HCT116 (cell line): ENCODE measurements around the gene TCF7L2. TPM values are rescaled to one million over a fixed set of nuclear protein-coding genes. Genes with fewer than 3 reads are reported as not detected.

Experiments used
- ATAC-seq: fragments of 200-7000 bp; cut with Tn5 transposase; 2 replicates; pipeline ENCODE4 v1.9.1; 2020; ENCODE audit warnings: mild to moderate bottlenecking, moderate library complexity
- BruUV-seq: library from RNA; stranded (reverse); fragments of 400-500 nt; replicated peaks from 2 replicates; lab custom pipeline; 2021; lab: Mats Ljungman, UMichigan
- CTCF ChIA-PET: fragments of 300-600 bp; sonication (Branson Sonifier 250); formaldehyde crosslinking; loops from one replicate; lab custom pipeline; 2021; ENCODE audit warnings: antibody characterized with exemption; lab: Charles Lee
- POLR2A ChIA-PET: fragments of 300-600, 350-600 bp; sonication (Branson Sonifier 250); formaldehyde crosslinking; loops from one replicate; lab custom pipeline; 2021; ENCODE audit warnings: antibody characterized with exemption; lab: Charles Lee
- RAD21 ChIA-PET, 2 experiments: fragments of 300-600 bp; sonication (Branson Sonifier 250); formaldehyde crosslinking; loops; one replicate each; lab custom pipeline; 2023; ENCODE audit warnings: low total read pairs in 2 of 2; ENCODE audit not compliant: uncharacterized antibody in 2 of 2, unreplicated experiment in 2 of 2, low non-redundant PET in 1 of 2; lab: Charles Lee
- DNase-seq: peaks from one replicate; pipeline ENCODE4 v3.0.0-alpha.2; 2010; ENCODE audit warnings: low read depth, low spot score
- H2AFZ ChIP-seq: fragments of 200-600 bp; shearing (Covaris generic), sonication (generic); 2 replicates; pipeline ENCODE4 v1.6.1; 2017; ENCODE audit warnings: low read depth, mixed run types, mixed read lengths, antibody characterized with exemption, low read length; ENCODE audit not compliant: poor library complexity, severe bottlenecking
- H3K27ac ChIP-seq: 2 replicates; pipeline ENCODE4 v1.5.1; 2012; ENCODE audit warnings: low read depth, low read length
- H3K27me3 ChIP-seq: fragments of 200-600 bp; sonication (generic); 2 replicates; pipeline ENCODE4 v1.6.1; 2016; ENCODE audit warnings: mixed run types, low read length, mixed read lengths; ENCODE audit not compliant: insufficient read depth
- H3K36me3 ChIP-seq, 2 experiments: fragments of 200-500 bp in 1 of 2; fragments of 200-600 bp in 1 of 2; sonication (Bioruptor generic) in 1 of 2; sonication (generic) in 1 of 2; 2 replicates each; pipeline versions ENCODE4 v1.5.1 to v1.6.1; 2014 to 2016; ENCODE audit warnings: low read length in 2 of 2, inconsistent platforms in 1 of 2, mixed read lengths in 1 of 2, mixed run types in 1 of 2; ENCODE audit not compliant: insufficient read depth in 2 of 2, control insufficient read depth in 1 of 2
- H3K4me1 ChIP-seq, 2 experiments: fragments of 200-600 bp in 1 of 2; sonication (generic) in 1 of 2; 2 replicates each; pipeline versions ENCODE4 v1.5.1 to v1.6.1; 2012 to 2017; ENCODE audit warnings: low read length in 2 of 2, inconsistent platforms in 1 of 2, mild to moderate bottlenecking in 1 of 2, mixed read lengths in 1 of 2, mixed run types in 1 of 2, moderate library complexity in 1 of 2; ENCODE audit not compliant: insufficient read depth in 2 of 2, control insufficient read depth in 1 of 2
- H3K4me2 ChIP-seq: fragments of 200-600 bp; sonication (generic); 2 replicates; pipeline ENCODE4 v1.6.1; 2017; ENCODE audit warnings: mixed run types, low read length, mixed read lengths
- H3K4me3 ChIP-seq, 2 experiments: fragments of 200-600 bp in 1 of 2; sonication (generic) in 1 of 2; replicated peaks in 1 of 2; 2 replicates each; pipeline ENCODE4 v1.5.1; 2011 to 2016; ENCODE audit warnings: low read length in 2 of 2, control low read depth in 1 of 2, low read depth in 1 of 2, mild to moderate bottlenecking in 1 of 2, mixed read lengths in 1 of 2, mixed run types in 1 of 2
- H3K79me2 ChIP-seq: fragments of 200-600 bp; sonication (generic); 2 replicates; pipeline ENCODE4 v1.6.1; 2017; ENCODE audit warnings: mild to moderate bottlenecking, mixed run types, low read length, moderate library complexity, mixed read lengths; ENCODE audit not compliant: insufficient read depth
- H3K9ac ChIP-seq: fragments of 200-600 bp; sonication (generic); 2 replicates; pipeline ENCODE4 v1.6.1; 2016; ENCODE audit warnings: low read length, mixed read lengths
- H3K9me2 ChIP-seq: fragments of 200-600 bp; sonication (generic), shearing (Covaris generic); 2 replicates; pipeline ENCODE4 v1.6.1; 2017; ENCODE audit warnings: mixed run types, mild to moderate bottlenecking, moderate library complexity; ENCODE audit not compliant: insufficient read depth
- H3K9me3 ChIP-seq, 2 experiments: fragments of 200-500 bp in 1 of 2; fragments of 200-600 bp in 1 of 2; sonication (Bioruptor generic) in 1 of 2; sonication (generic) in 1 of 2; 2 replicates each; pipeline ENCODE4 v1.6.1; 2014 to 2017; ENCODE audit warnings: low read length in 2 of 2, mixed read lengths in 2 of 2, inconsistent platforms in 1 of 2, low read depth in 1 of 2, mild to moderate bottlenecking in 1 of 2, mixed run types in 1 of 2, moderate library complexity in 1 of 2; ENCODE audit not compliant: control insufficient read depth in 1 of 2, insufficient read depth in 1 of 2
- H4K20me1 ChIP-seq: fragments of 200-600 bp; sonication (generic), shearing (Covaris generic); 2 replicates; pipeline ENCODE4 v1.6.1; 2017; ENCODE audit warnings: mixed run types, mild to moderate bottlenecking, moderate library complexity; ENCODE audit not compliant: insufficient read depth
- CBX3 ChIP-seq: IDR thresholded peaks from 2 replicates; pipeline ENCODE4 v1.6.1; 2012; ENCODE audit warnings: low read depth
- CEBPB ChIP-seq: IDR thresholded peaks from 2 replicates; pipeline ENCODE4 v1.6.1; 2012; ENCODE audit warnings: low read depth
- EGR1 ChIP-seq: IDR thresholded peaks from 2 replicates; pipeline ENCODE4 v1.6.1; 2012; ENCODE audit warnings: low read depth
- ELF1 ChIP-seq: IDR thresholded peaks from 2 replicates; pipeline ENCODE4 v1.6.1; 2012; ENCODE audit warnings: low read depth, borderline replicate concordance
- EZH2 ChIP-seq: fragments of 200-600 bp; sonication (generic); IDR thresholded peaks from 2 replicates; pipeline ENCODE4 v1.6.1; 2017; ENCODE audit warnings: antibody characterized with exemption, mixed run types
- EZH2phosphoT487 ChIP-seq: fragments of 200-600 bp; IDR thresholded peaks from 2 replicates; pipeline ENCODE4 v1.6.1; 2018; ENCODE audit warnings: antibody characterized with exemption, borderline replicate concordance
- FOSL1 ChIP-seq: IDR thresholded peaks from 2 replicates; pipeline ENCODE4 v1.6.1; 2012; ENCODE audit warnings: low read depth
- JUND ChIP-seq: IDR thresholded peaks from 2 replicates; pipeline ENCODE4 v1.6.1; 2012
- POLR2A ChIP-seq: IDR thresholded peaks from 2 replicates; pipeline ENCODE4 v1.7.0; 2011; ENCODE audit warnings: borderline replicate concordance; ENCODE audit not compliant: insufficient read depth, insufficient read length; ENCODE audit errors: extremely low read depth
- SP1 ChIP-seq: IDR thresholded peaks from 2 replicates; pipeline ENCODE4 v1.6.1; 2012; ENCODE audit warnings: low read depth
- SRF ChIP-seq: IDR thresholded peaks from 2 replicates; pipeline ENCODE4 v1.6.1; 2012; ENCODE audit warnings: low read depth
- TCF7L2 ChIP-seq: IDR thresholded peaks from 2 replicates; pipeline ENCODE4 v1.7.0; 2011; ENCODE audit warnings: borderline replicate concordance, inconsistent platforms; ENCODE audit not compliant: insufficient read depth, insufficient read length; ENCODE audit errors: extremely low read depth
- ZBTB33 ChIP-seq: IDR thresholded peaks from 2 replicates; pipeline ENCODE4 v1.6.1; 2011; ENCODE audit warnings: mild to moderate bottlenecking, low read length, moderate library complexity; ENCODE audit not compliant: insufficient replicate concordance; ENCODE audit errors: extremely low read depth
- ZFX ChIP-seq: fragments of 450-650 bp; IDR thresholded peaks from 2 replicates; pipeline ENCODE4 v1.6.1; 2017
- intact Hi-C: fragments of 100-400 bp; cut with micrococcal nuclease; formaldehyde crosslinking; loops from 2 replicates; pipeline ENCODE4 v1.10.0; 2022
- total RNA-seq: library from RNA; stranded (reverse); gene quantifications from one replicate; pipeline ENCODE4 v1.2.1, GENCODE V29; 2021; ENCODE audit not compliant: unreplicated experiment
- TF ChIP-seq, protein P1 (sequence below), 3 experiments: fragments of 200-600 bp in 1 of 3; sonication (generic) in 1 of 3; IDR thresholded peaks in 2 of 3; conservative IDR thresholded peaks in 1 of 3; 2 replicates each; pipeline ENCODE4 v1.5.1; 2012 to 2017; ENCODE audit warnings: low read depth in 2 of 3, low read length in 2 of 3, antibody characterized with exemption in 1 of 3, borderline replicate concordance in 1 of 3, control low read depth in 1 of 3, mild to moderate bottlenecking in 1 of 3, mixed read lengths in 1 of 3, mixed run types in 1 of 3, moderate library complexity in 1 of 3; ENCODE audit not compliant: insufficient read depth in 1 of 3
- TF ChIP-seq, protein P2 (sequence below): IDR thresholded peaks from 2 replicates; pipeline ENCODE4 v1.6.1; 2012
- TF ChIP-seq, protein P3 (sequence below): IDR thresholded peaks from 2 replicates; pipeline ENCODE4 v1.6.1; 2012; ENCODE audit warnings: low read depth

TCF7L2 gene
- total RNA-seq, 1 experiment from 2014 or later, result 164 TPM

DNA sequence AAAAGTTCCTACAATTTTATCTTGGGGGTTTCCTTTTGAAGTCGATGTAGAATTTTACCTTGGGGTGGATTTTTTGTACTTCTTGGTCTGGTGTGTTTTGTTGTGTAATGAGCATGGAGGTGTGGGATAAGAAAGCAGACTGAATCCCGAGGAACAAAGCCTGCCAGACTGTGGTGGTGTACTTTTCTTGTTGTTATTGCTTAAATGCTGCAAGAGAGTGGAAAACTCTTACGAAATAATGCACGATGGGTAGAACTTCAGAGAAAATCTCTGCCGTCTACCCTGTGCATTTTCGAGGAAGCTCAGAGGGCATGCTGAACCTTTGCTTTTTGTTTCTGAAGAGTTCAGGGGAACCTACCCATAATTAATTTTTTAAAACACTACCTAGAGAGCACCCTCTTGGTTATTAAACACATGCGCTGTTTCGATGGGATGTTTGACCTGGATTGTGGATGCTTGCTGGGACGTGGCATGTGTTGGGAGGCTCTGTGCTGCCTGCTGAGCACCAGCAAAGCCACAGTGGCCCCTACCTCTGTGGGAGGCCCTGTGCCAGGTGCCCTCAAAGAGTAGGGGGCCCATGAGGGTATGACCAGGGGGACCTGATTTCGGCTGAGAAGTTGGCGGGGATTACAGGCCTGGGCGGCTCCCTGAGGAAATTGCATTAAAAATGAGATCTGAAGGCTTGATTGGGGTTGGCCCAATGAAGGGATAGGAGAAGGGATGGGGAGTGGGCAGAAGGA is 94.1 kb downstream of the TCF7L2 start:
- no peaks in the 10 kb centered on the region for H3K27me3 ChIP-seq
- peaks cover 32% of the 10 kb centered on the region; the same call in 1 of the 2 replicates for H4K20me1 ChIP-seq
- DNase-seq (no peak), ATAC-seq (no peak)
- H3K36me3 ChIP-seq, result peaks cover 35 to 41% of the 10 kb centered on the region in 2 experiments
- intact Hi-C loops, result no loop called here
- RAD21 ChIA-PET, result no interaction called here
- peaks cover 100% of the 10 kb centered on the region for H3K79me2 ChIP-seq
- TF ChIP-seq SP1 (no peak), ZBTB33 (no peak), EZH2phosphoT487 (no peak), SRF (no peak), EZH2 (no peak), FOSL1 (no peak), EGR1 (no peak), JUND (no peak), ZFX (no peak), TCF7L2 (no peak), CEBPB (no peak), CBX3 (no peak), ELF1 (no peak), POLR2A (no peak)
- TF ChIP-seq, protein P1, sequence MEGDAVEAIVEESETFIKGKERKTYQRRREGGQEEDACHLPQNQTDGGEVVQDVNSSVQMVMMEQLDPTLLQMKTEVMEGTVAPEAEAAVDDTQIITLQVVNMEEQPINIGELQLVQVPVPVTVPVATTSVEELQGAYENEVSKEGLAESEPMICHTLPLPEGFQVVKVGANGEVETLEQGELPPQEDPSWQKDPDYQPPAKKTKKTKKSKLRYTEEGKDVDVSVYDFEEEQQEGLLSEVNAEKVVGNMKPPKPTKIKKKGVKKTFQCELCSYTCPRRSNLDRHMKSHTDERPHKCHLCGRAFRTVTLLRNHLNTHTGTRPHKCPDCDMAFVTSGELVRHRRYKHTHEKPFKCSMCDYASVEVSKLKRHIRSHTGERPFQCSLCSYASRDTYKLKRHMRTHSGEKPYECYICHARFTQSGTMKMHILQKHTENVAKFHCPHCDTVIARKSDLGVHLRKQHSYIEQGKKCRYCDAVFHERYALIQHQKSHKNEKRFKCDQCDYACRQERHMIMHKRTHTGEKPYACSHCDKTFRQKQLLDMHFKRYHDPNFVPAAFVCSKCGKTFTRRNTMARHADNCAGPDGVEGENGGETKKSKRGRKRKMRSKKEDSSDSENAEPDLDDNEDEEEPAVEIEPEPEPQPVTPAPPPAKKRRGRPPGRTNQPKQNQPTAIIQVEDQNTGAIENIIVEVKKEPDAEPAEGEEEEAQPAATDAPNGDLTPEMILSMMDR (IDR thresholded peaks at IDR 0.05 in 2 of 3, conservative IDR thresholded peaks at IDR 0.05 in 1 of 3; ENCODE audit: borderline replicate concordance in 1 of 3, insufficient read depth in 1 of 3, low read depth in 2 of 3, low read length in 2 of 3), result no peak
- TF ChIP-seq, protein P2, sequence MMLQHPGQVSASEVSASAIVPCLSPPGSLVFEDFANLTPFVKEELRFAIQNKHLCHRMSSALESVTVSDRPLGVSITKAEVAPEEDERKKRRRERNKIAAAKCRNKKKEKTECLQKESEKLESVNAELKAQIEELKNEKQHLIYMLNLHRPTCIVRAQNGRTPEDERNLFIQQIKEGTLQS, result no peak
- TF ChIP-seq, protein P3, sequence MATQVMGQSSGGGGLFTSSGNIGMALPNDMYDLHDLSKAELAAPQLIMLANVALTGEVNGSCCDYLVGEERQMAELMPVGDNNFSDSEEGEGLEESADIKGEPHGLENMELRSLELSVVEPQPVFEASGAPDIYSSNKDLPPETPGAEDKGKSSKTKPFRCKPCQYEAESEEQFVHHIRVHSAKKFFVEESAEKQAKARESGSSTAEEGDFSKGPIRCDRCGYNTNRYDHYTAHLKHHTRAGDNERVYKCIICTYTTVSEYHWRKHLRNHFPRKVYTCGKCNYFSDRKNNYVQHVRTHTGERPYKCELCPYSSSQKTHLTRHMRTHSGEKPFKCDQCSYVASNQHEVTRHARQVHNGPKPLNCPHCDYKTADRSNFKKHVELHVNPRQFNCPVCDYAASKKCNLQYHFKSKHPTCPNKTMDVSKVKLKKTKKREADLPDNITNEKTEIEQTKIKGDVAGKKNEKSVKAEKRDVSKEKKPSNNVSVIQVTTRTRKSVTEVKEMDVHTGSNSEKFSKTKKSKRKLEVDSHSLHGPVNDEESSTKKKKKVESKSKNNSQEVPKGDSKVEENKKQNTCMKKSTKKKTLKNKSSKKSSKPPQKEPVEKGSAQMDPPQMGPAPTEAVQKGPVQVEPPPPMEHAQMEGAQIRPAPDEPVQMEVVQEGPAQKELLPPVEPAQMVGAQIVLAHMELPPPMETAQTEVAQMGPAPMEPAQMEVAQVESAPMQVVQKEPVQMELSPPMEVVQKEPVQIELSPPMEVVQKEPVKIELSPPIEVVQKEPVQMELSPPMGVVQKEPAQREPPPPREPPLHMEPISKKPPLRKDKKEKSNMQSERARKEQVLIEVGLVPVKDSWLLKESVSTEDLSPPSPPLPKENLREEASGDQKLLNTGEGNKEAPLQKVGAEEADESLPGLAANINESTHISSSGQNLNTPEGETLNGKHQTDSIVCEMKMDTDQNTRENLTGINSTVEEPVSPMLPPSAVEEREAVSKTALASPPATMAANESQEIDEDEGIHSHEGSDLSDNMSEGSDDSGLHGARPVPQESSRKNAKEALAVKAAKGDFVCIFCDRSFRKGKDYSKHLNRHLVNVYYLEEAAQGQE, result no peak
- peaks cover 12 to 22% of the 10 kb centered on the region in 2 experiments; a peak in 2 of 4 replicates for H3K4me1 ChIP-seq
- no peak overlapping the region for H2AFZ ChIP-seq
- no TSS peak for BruUV-seq
- no peaks in the 10 kb centered on the region for H3K9me3 ChIP-seq
- no peaks in the 10 kb centered on the region for H3K9me2 ChIP-seq
- no peak overlapping the region for H3K4me3 ChIP-seq
- POLR2A ChIA-PET, result no interaction called here
- no peak overlapping the region for H3K27ac ChIP-seq
- H3K4me2 ChIP-seq, result no peak overlapping the region
- CTCF ChIA-PET, result no interaction called here
- no peak overlapping the region for H3K9ac ChIP-seq
